Suprapubic skin (tissue), 3 donors: ENCODE data around the gene MGARP.

Source experiments
- POLR2AphosphoS5 ChIP-seq, 3 donors: sonication (generic); formaldehyde crosslinking; IDR thresholded peaks; one replicate each; pipeline ENCODE4 v1.6.1; 2017; ENCODE audit warnings: antibody characterized with exemption in 3 of 3
- TF ChIP-seq, protein P1 (sequence below), 2 donors: fragments of 200-600 bp in 1 of 2; fragments of 450-650 bp in 1 of 2; sonication (generic) in 1 of 2; IDR thresholded peaks; one replicate each; pipeline ENCODE4 v1.5.1; 2016 to 2019; ENCODE audit warnings: antibody characterized with exemption in 2 of 2, mild to moderate bottlenecking in 1 of 2, moderate library complexity in 1 of 2

DNA sequence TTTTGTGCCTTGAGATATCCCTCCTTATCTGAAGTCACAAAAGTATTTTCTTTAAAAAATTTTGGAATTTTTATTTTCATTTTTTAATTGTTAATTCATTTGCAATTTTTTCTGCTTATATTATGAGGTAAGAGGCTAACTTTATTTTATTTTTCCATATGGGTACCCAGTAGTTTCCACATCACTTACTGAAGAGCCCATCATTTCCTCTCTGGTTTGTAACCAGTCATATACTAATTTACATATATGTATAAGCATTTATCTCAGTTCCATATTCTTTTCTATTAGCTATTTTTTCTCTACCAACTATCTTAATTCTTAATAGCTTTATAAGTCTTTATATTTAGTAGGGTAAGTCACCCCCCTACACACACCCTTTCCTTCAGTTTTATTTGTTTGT is 27.0 kb downstream of the MGARP start:
- no peak for TF ChIP-seq POLR2AphosphoS5 (IDR thresholded peaks at IDR 0.05)
- TF ChIP-seq, protein P1, sequence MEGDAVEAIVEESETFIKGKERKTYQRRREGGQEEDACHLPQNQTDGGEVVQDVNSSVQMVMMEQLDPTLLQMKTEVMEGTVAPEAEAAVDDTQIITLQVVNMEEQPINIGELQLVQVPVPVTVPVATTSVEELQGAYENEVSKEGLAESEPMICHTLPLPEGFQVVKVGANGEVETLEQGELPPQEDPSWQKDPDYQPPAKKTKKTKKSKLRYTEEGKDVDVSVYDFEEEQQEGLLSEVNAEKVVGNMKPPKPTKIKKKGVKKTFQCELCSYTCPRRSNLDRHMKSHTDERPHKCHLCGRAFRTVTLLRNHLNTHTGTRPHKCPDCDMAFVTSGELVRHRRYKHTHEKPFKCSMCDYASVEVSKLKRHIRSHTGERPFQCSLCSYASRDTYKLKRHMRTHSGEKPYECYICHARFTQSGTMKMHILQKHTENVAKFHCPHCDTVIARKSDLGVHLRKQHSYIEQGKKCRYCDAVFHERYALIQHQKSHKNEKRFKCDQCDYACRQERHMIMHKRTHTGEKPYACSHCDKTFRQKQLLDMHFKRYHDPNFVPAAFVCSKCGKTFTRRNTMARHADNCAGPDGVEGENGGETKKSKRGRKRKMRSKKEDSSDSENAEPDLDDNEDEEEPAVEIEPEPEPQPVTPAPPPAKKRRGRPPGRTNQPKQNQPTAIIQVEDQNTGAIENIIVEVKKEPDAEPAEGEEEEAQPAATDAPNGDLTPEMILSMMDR (IDR thresholded peaks at IDR 0.05), result no peak
